Fibroblast of peridontal ligament (primary cell): ENCODE results near the gene TIA1.
"Not testable (repeated sequence)": the region's sequence is repeated elsewhere in the genome, so short reads cannot be mapped to it uniquely, and the experiment has no call there.

Source experiments
- DNase-seq: peaks from one replicate; pipeline ENCODE4 v3.0.0-alpha.2; 2010; ENCODE audit errors: extremely low read depth

Gene TIA1

DNA sequence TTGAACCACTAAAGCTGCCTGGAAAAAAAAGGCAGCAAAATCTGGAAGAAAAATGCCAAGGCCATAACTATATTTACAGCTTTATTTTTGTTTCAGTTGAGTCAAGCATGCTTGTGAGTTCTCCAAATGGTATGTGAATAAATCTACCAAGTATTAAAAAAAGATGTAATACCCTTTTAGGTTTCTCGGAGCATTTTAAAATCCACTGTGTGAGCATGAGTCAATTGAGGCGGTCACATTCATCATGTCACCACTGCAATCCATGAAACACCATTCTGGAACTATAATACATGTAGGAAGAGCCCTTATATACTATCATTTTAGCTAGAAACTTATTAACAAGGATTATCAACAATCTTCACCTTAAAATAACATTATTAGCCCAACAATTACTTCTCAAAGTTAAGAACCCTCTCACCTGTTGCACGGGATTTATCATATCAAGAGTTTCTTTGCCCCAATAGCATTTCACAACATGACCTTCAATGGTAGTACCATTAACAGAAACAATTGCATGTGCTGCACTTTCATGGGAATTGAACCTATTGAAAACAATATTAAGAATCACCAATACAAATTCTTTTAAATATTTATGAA, 33.4 kb downstream of the TIA1 start:
- peak; percentile 81 for DNase-seq

GRCh38 chr2:70214365-70214764, 34.1 kb downstream of the TIA1 start:
- no peak for DNase-seq

DNA sequence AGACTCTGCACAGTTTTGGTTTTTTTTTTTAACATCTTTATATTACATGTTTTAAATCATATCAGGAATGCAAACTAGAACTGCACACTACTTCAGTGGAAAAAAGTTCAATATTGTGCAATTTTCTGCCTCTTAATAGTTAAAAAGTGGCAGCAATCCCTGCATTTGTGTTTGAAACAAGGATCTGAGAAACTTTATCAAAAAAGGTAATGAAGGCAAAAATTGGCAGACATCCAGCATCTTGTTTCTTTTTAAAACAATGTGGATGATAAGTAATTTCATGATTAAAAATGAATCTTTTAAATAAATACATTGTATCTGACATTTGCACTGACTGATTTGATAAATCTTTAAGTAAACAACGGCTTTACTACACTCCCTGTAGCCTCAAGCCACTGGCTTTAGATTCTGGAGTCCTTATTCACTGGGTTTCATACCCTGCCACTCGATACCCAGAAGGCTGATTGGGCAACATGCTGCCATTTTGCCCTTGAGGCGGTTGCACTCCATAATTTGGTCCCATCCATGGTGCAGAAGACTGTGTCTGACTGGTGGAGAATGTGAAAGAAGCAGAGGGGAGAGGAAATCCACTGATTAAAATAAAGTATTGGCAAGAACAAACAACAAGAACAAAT, 36.0 kb downstream of the TIA1 start:
- DNase-seq: peak; percentile 14

- DNase-seq: no peak
Measured at GRCh38 chr2:70211595-70211994, 36.8 kb downstream of the TIA1 start.

DNA sequence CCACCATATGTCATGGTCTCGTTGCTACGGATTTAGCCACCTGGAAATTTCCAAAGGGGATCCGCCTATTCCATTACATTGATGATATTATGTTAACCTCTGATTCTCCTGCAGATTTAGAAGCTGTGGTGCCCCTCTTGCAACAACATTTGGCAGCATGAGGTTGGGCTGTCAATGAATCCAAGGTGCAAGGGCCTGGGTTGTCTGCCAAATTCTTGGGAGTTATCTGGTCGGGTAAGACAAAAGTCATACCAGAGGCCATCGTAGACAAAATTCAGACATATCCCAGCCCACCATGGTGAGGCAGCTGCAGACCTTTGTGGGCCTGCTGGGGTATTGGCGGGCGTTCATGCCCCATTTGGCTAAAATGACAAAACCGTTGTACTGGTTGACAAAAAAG, 44.0 kb downstream of the TIA1 start:
- DNase-seq: no peak

DNA sequence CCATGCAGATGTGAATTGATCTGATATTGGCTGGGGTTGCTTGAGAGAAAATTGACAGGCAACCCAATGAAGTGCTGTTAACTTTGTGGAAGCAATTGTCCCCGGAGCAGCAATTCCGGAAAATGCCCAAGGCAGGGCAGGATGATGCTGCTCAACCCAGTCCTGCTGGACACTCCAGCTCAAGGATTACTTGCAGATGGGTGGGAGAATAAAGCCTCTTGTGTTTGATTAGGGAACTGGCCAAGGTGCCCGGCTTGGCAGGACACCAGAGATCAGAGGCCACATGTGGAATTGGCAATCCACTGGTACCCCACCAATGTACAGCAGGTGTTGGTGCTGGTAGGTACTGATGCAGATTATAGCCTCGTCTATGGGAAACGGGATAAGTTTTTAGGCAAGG, 45.3 kb downstream of the TIA1 start:
- DNase-seq: no peak

GRCh38 chr2:70202236-70202806, 46.1 kb downstream of the TIA1 start:
- DNase-seq: no peak

GRCh38 chr2:70201831-70202230, 46.6 kb downstream of the TIA1 start:
- no peak for DNase-seq

GRCh38 chr2:70201225-70201768, 47.1 kb downstream of the TIA1 start:
- no peak for DNase-seq

- DNase-seq: no peak
Measured at GRCh38 chr2:70199320-70199864, 49.0 kb downstream of the TIA1 start.

GRCh38 chr2:70192516-70192915, 55.9 kb downstream of the TIA1 start:
- DNase-seq: no peak

DNA sequence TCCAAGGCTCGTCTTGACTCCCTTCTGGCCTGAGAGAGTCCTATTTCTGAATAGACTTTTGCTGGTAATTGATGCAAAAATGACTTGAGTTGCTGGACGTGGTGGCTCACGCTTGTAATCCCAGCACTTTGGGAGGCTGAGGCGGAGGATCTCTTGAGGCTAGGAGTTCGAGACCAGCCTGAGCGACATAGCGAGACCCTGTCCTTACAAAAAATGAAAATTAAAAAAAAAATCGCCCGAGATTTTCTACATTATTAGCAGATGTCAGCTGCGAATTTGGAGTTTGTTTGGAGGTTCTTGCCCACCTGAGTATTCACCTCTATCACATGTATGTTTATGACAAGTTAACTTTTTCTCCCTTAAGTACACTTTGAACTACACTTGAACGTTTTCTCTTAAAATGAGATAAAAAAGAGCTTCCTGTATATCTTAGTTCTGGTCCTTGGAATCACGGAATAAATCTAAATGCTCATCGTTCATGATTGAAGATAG, 57.1 kb downstream of the TIA1 start:
- DNase-seq: no peak

GRCh38 chr2:70190418-70191243, 57.8 kb downstream of the TIA1 start, which contains the start of gene C2orf42:
Gene C2orf42, minus strand, starts transcription at chr2:70191019. Its CDS starts 9,034 bp downstream, at chr2:70181985.
- peak; percentile 98 for DNase-seq

GRCh38 chr2:70188460-70188859, 60.0 kb downstream of the TIA1 start:
- DNase-seq: no peak

DNA sequence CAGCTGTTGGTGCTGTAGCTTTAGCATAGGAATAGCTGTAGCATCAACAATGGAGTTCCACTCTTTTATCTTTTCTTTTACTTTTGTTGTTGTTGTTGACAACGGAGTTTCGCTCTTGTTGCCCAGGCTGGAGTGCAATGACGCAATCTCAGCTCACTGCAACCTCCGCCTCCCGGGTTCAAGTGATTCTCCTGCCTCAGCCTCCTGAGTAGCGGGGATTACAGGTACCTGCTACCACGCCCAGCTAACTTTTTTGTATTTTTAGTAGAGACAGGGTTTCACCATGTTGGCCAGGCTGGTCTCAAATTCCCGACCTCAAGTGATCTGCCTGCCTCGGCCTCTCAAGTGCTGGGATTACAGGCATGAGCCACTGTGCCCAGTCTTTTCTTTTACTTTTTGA, 61.3 kb downstream of the TIA1 start:
- DNase-seq: not testable (repeated sequence)

GRCh38 chr2:70182689-70183088, 65.7 kb downstream of the TIA1 start:
- no peak for DNase-seq

DNA sequence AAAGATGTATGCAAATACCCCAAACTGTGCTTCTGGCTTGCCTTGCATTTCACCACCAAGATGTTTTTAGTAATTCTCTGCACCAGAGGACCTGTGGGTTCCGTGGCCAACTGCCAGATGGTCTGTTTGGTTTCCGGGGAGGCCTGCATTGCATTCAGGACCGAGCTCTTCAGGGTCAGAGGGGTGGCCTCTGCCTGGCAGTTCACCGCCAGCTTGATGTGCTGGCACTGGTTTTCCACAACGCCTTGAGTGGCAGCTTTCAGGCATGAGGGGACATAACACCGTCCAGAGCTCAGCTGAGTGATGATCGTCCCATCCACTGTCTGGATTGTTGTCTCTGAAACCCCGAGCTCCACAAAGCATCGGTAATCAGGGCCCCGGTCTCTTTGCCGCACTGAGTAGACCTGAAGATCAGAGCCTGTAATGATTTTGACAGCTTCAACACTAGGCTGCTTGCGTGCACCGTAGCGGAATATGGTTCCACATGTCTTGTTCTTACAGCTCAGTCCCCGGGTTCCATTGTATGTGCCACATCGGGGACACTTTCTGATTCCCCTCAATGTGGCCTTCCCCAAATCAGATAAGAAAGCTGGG, 67.0 kb downstream of the TIA1 start:
- no peak for DNase-seq

- no peak for DNase-seq
Measured at GRCh38 chr2:70173520-70173919, 74.9 kb downstream of the TIA1 start.

GRCh38 chr2:70169654-70170245, 78.7 kb downstream of the TIA1 start:
- not testable (repeated sequence) for DNase-seq

DNA sequence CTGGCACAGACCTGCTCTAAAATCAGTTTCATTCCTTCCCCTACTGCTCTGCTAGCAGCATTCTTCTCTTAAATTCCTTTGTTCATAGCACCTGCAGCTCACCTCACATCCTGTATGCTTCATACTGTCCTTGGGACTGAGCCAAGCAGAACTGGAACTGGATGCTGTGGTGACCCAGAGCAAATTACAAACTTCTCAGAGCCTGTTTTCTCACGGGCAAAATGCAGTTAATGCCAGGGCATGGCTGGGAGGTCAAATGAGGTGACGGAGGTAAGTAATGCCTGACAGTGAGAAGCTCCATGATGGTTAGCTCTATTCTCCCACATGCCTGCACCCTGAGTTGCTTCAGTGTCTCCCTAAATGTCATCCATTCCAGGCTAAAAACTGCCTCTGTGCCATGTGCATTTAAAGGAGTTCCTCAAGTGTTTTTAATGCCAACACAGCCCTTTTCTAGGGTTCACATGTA, 87.3 kb downstream of the TIA1 start:
- DNase-seq: no peak

DNA sequence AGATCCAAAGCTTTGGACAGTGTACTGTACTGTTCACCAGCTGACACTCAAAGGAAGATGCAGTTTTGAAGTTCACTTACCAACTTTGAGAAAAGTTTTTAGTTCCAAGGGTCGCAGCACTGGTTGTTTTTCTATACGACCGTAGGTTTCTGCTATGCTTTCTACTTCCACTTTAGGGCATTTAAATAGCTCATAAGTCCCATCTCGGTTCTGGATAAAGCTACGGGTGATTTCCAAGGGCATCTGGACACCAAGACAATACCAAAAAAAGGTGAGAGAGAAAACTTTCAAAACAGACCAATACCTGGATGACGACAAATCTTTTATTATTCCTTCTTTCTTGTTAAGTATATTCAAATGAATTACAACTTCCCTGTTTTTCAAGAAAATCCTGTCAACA, 87.9 kb downstream of the TIA1 start:
- no peak for DNase-seq
